H1 (cell line): ENCODE measurements around the gene RIT2.

Experiments used
- BRCA1 ChIP-seq: IDR thresholded peaks from 2 replicates; pipeline ENCODE4 v1.6.1; 2012; ENCODE audit warnings: low read depth, low read length, improper control_type of control experiment
- CBX8 ChIP-seq: fragments of 300-800, 300-1000 bp; sonication (generic); IDR thresholded peaks from 2 replicates; pipeline ENCODE4 v1.7.1; 2016; ENCODE audit warnings: low read depth, low read length, borderline replicate concordance
- CHD7 ChIP-seq: fragments of 300-600 bp; sonication (generic); IDR thresholded peaks from 2 replicates; pipeline ENCODE4 v1.7.1; 2012; ENCODE audit warnings: low read length, moderate library complexity, mild to moderate bottlenecking, inconsistent platforms; ENCODE audit not compliant: insufficient replicate concordance
- CTCF ChIP-seq, 3 experiments: IDR thresholded peaks; 1 replicate in 2 of 3; 2 replicates in 1 of 3; pipeline versions ENCODE4 v1.5.1 to v1.6.1; 2011; ENCODE audit warnings: low read length in 3 of 3, mild to moderate bottlenecking in 3 of 3, inconsistent platforms in 2 of 3, low read depth in 1 of 3, moderate library complexity in 1 of 3; ENCODE audit not compliant: insufficient read depth in 1 of 3; ENCODE audit errors: control extremely low read depth in 1 of 3
- EZH2 ChIP-seq: fragments of 200-600 bp; sonication (generic); IDR thresholded peaks from 2 replicates; pipeline ENCODE4 v1.7.1; 2012; ENCODE audit warnings: low read depth, mild to moderate bottlenecking, moderate library complexity, low read length, inconsistent platforms; ENCODE audit not compliant: severe bottlenecking
- GTF2F1 ChIP-seq: IDR thresholded peaks from 2 replicates; pipeline ENCODE4 v1.6.1; 2012; ENCODE audit warnings: low read depth, low read length, improper control_type of control experiment, borderline replicate concordance
- KDM5A ChIP-seq: fragments of 200-600 bp; IDR thresholded peaks from 2 replicates; pipeline ENCODE4 v1.7.1; 2012; ENCODE audit warnings: mild to moderate bottlenecking, low read length, inconsistent platforms, mixed read lengths
- MAFK ChIP-seq: IDR thresholded peaks from 2 replicates; pipeline ENCODE4 v1.6.1; 2012; ENCODE audit warnings: low read depth, mild to moderate bottlenecking, improper control_type of control experiment, low read length
- PHF8 ChIP-seq: fragments of 200-600 bp; sonication (generic); conservative IDR thresholded peaks from 2 replicates; pipeline ENCODE4 v1.7.1; 2012; ENCODE audit warnings: low read depth, mild to moderate bottlenecking, inconsistent platforms, low read length, moderate library complexity
- POLR2A ChIP-seq, 2 experiments: IDR thresholded peaks; 1 replicate in 1 of 2; 2 replicates in 1 of 2; pipeline ENCODE4 v1.6.1; 2011; ENCODE audit warnings: low read depth in 2 of 2, low read length in 2 of 2, mild to moderate bottlenecking in 2 of 2; ENCODE audit errors: control extremely low read depth in 1 of 2
- POLR2AphosphoS5 ChIP-seq: IDR thresholded peaks from 2 replicates; pipeline ENCODE4 v1.6.1; 2011; ENCODE audit warnings: low read depth, low read length
- USF2 ChIP-seq: IDR thresholded peaks from 2 replicates; pipeline ENCODE4 v1.6.1; 2011; ENCODE audit warnings: low read length, improper control_type of control experiment

- no peak for TF ChIP-seq BRCA1
- no peak for TF ChIP-seq CTCF (IDR thresholded peaks at IDR 0.05; ENCODE audit: control extremely low read depth in 1 of 3, insufficient read depth in 1 of 3, low read depth in 1 of 3, low read length in 3 of 3)
- TF ChIP-seq MAFK, result no peak
- TF ChIP-seq EZH2, result no peak
- TF ChIP-seq CHD7, result no peak
- TF ChIP-seq POLR2AphosphoS5, result no peak
- TF ChIP-seq USF2, result no peak
- no peak for TF ChIP-seq POLR2A (IDR thresholded peaks at IDR 0.05; ENCODE audit: control extremely low read depth in 1 of 2, low read depth in 2 of 2, low read length in 2 of 2)
- TF ChIP-seq CBX8, result no peak
- no peak for TF ChIP-seq PHF8
- no peak for TF ChIP-seq GTF2F1
- TF ChIP-seq KDM5A, result no peak
These were observed 22.9 kb downstream of the RIT2 start for GRCh38 chr18:43092539-43092938.
